GM19239 (cell line): ENCODE results near the gene SYNE1.
A peak's percentile ranks its signal among the peaks of the same experiment; 100 is the strongest.
"Not testable (repeated sequence)": the region's sequence is repeated elsewhere in the genome, so short reads cannot be mapped to it uniquely, and the experiment has no call there.

Source experiments
- DNase-seq: peaks from one replicate; pipeline ENCODE4 v3.0.0; 2011; ENCODE audit warnings: low spot score; ENCODE audit not compliant: insufficient read length
- FAIRE-seq: peaks from 2 replicates; lab custom pipeline; 2011; peaks lifted over from hg19 to GRCh38; lab: Jason Lieb, UNC

The SYNE1 gene

DNA sequence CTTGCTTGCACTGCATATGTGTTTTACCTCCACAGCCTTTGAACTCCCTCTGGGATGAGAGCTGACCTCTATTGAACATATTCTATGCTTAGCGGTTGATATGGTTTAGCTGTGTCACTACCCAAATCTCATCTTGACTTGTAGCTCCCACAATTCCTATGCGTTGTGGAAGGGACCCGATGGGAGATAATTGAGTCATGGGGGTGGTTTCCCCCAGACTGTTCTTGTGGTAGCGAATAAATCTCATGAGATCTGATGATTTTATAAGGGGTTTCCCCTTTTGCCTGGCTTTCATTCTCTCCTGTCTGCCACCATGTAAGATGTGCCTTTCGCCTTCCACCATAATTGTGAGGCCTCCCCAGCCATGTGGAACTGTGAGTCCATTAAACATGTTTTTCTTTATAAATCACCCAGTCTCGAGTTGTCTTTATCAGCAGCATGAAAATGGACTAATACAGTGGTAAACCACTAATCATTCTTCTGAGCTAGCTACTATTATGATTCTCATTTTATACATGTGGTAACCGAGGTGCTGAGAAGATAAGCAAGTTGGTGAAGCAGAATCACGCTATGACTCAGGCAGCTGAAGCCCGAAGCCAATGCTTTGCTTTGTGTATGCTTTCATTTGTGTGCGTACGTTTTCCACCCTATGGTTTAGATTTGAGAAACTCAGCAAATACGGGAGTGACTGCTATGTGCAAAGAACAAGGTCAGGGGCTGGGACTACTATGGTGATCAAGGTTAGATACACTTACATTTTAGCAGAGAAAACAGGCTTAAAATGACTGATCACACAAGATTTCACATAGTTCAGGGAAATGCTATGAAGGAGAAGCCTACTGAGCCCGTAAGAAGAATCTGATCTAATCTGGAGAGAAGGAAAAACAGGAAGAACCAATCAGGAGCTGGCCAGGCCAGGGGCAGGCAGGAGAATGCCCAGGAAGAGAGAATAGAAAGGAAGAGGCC is 466.2 kb downstream of the SYNE1 start:
- peak; percentile 17 for DNase-seq
- FAIRE-seq, result peak; percentile 95

DNA sequence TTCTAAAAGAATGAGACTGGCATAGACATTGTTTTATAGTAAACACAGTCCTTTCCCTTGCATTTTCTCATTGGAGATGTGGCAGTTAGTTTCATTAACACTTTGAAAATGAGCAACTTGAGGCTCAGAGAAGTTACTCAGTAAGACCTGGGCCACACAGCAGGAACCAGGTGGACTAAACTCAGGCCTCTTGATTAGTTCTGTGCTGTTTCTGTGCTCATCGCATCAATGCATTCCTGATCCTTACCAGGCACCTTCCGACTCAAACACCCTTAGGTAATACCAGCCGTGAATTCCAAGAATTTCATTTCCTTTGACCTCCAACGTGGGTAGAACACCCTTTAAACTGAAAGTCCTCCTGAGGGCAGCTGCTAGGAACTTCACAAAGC is 466.9 kb downstream of the SYNE1 start:
- DNase-seq (no peak), FAIRE-seq (no peak)

DNA sequence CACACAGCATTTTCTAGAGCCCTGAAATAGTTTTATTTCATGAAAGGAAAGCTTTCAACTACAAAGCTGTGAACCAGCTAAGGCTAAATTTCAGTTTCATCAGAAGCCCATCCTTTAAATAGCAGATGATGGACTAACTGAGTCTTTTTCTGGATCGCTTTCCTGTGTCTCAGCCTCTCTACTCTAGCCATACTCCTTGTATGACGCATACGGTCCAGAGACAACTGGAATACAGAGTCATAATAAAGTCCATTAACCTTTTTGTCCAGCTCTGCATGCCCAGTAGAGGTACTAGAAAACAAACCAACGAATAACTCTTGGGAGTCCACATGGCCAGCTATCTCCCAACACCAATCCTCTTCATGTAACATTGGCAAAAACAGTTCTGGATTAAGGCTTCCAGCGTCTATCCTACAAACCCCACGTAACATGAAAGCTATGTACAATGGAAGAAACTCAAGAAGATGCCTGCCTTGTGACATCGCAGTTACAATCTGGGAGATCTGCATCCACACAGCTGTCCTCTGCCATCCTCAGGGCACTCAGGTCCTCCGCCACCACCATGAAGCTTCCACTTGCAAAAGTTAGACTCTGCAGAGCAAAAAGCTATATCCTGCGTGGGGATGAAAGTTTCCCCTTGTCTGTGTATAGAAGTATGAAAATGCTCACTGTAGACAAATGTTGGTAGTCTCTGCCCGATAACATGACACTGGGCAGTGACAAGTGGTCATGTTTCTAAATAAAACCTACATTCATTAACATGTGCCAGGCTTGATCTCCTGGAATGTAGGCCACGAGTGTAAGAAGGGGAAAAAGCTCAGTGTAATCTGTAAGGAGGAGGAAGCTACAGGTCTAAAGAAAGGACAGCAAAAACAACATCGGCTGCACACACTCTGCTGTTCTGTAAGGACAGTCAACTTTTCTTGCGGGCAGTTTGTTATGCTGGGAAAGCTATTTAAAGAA is 469.2 kb downstream of the SYNE1 start:
- DNase-seq (no peak), FAIRE-seq (peak; percentile 40)

DNA sequence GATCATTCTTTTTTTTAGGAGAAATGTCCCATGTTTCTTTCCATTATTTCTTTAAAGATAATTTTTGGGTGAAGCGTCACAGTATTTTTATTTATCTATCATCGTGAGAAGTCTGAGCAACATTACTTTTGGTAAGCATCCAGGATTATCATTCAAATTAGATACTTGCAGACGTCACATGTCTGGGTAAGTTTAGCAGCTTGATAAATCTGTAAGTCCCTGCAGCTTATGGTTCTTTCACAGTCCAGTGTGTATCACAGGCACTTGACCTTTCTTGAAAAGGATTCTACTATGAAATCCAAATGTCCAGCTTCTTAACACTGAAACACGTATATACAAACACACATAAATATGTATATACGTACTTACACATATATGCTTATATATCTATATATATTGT is 470.3 kb downstream of the SYNE1 start:
- no peak for DNase-seq
- no peak for FAIRE-seq

DNA sequence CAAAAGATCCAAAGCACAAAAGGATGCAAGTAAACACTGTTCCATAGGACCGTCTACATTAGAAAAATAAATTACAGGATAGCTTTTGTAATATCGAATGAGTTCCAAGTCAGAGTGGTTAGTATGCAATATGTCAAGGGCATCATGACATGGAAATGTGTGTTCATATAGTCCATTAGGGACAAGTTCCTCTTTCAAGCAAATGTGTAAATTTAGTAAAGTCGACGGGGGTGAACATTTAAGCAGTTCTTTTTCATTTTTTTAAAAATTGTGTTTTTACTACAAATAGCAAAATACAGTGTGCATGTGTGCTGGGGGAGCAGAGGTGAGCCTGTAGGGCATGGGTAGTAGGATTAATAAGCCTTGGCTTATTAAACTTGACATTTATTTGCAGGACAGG is 470.7 kb downstream of the SYNE1 start:
- DNase-seq (no peak), FAIRE-seq (no peak)

DNA sequence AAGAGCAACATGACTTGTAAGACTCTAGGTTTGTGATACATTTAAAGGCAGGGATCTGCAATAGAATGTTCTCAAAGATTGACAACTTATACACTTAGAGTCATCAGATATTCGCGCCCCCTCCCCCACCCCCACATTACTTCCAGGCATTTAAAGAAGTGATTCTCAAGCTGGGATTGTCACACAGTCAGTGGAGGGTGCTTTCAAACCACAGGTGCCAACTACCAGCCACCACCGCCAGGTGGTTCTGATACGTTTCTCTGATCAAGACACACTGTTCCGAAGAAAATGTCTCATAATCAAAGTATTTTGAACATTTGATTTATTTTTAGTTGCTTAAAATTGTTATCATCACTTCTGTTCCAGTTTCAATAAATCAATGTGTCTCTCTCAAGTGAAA is 472.2 kb downstream of the SYNE1 start:
- no peak for DNase-seq
- no peak for FAIRE-seq

DNA sequence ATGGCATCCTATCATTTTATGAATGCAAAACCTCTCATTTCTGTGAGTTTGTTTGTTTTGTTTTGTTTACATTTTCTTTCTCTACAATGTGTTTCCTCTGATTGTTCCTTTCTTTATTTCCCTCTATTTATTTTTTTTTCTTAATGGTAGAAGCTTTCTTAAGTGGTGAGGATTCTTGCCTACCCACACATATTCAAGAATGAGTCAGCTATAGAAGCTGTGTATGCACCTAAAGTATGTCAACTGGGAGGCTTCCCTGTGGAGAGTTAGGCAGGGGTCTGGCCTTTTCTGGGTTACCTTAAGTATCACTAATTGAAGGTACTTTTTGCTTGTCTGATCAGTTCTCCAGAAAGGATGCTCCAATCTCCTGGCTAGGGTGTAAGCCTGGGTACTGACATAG is 475.7 kb downstream of the SYNE1 start:
- FAIRE-seq (no peak), DNase-seq (no peak)

DNA sequence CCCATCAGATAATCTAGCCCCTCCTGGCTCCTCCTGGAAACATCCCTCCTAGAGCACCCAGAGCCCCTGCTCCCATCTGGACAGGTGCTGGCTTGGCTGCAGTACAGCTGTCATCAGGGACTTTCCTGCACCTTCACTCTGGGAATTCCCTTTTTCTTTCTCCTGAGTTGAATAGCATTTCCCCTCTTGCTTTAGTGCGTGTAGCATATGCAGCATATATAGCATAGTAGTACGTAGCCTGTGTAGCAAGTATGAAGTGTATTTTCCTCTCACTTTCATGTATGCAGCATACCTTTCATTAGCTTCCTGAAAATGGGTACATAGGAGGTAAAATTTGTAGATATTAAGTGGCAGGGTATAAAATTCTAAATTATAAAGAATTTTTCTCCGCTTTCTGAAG is 476.8 kb downstream of the SYNE1 start:
- FAIRE-seq, result no peak

DNA sequence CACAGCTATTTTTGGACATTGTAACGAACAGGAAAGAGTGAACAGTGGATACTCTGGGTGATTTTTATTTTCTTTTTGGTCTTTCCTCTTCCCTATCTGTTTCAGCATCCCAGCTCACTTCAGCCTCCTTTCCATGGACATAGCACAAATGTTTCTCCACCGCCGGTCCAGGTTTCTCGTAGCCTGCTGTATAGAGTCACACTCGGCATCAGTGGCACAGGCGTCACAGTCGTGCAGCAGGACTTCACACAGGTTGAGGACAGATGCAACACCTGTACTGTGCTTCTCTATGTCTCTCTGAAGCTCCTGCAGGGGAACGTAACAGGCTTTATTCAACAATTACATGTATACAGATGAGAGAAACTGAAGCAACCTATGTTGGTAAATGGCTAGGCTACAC is 481.4 kb downstream of the SYNE1 start:
- DNase-seq (no peak), FAIRE-seq (no peak)

More for the DNA sequence above, 476.8 kb downstream of the SYNE1 start:
- peak; percentile 4 for DNase-seq

DNA sequence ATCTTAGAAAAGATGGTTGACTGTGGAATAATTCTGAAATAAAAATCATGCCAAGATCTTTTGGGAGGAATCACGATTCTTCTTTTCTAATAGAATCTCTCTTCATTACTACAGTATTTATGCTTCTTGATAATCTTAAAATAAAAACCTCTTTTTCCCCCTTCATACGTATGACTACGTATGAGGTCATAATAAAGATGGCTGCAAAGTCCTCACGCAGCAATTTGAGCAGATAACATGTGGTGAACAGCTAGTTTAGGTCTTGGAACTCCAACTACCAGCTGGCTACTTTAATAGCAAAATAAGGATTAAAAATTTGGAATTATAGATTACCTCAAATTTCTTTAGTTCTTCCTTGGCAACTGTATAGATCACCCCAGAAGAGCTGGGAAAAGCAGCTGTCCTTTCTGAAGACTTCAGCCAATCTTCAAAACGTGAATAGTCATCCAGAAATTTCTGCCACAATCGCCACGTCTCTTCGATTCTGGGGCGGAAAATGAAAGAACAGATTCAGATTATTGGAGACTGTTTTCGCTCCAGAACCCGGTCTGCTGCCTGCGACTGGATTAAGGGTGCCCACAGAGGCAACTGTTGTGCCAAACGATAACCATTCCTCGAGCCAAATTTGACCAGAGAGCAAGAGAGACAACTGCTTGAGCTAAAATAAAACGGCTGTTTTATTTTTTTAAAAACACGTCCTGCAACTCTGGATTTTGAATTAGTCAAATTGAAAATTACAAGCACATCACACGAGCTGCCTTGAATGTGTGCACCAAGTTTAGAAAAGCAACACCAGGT is 482.4 kb downstream of the SYNE1 start:
- no peak for DNase-seq
- FAIRE-seq, result no peak

DNA sequence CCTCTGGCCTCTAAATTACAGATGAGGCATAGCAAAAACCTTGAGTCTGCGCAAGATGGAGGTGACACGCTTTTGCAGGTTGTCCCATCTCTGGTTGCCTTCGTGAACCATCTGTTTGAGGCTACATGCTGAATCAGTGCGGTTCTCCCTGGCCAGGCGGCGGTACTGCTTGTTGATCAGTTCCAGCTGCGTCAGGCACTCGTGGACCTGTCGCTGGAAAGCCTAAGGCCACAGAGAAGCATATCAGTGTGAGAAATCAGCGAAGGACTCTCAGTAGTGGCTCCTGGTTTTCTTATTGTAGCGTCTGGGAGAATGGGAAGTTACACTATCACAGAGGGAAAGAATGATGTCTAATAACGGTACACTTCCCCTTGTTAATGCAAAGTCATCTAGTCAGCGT is 485.2 kb downstream of the SYNE1 start:
- no peak for DNase-seq
- no peak for FAIRE-seq

DNA sequence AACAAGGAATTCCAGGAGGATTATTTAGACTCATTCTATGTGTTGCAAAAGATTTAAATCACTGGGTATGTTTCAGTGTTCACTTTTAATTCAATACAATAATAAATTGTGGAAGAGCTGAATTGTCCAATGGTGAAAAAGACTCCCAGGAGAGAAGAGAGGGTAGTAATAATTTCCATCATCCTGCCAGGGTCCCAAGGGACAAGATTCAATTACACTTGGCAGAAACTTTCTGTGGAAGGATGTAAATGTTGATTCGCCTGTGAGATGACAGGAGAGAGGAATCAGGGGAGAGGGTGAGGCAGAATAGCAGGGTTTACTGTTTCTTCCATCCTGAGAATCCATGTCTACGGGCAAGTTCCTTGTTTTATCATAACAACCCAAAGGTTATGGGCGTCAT is 487.0 kb downstream of the SYNE1 start:
- DNase-seq (no peak), FAIRE-seq (no peak)

DNA sequence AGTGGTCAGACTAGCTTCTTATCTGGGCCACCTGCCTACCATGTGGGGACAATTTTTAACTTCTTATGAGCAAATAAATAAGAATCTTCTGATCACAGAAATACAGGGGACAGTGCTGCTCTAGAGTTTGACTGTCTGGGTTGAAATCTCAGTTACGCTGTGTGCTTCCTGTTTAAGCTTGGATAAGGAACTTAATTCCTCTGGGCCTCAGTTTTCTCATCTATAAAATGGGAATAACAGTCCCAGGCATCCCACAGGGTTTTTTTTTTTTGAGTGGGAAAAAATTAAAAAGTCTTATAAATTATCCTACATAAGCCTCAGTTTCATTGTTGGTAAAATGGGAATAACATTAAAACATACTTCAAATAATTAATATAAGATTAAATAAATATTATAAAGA is 488.8 kb downstream of the SYNE1 start:
- FAIRE-seq (no peak), DNase-seq (no peak)

DNA sequence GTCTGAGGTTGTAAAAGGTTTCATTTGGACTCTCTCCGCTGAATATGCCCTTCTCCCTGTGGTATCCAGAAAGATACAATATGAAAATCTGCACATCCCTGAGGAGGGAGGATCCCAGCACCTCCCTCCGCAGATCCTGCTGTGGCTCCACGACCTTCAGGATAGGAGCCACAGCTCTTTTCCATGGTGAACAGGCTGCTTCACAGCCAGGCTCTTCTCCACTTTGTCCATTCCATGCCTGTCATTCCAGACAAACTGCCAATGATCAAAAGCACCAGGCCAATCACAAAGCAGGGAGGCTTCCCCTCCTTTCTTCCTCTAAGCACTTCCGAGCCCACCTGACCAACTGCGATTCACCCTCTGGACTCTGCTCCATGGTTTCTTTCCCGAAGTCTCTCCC is 489.9 kb downstream of the SYNE1 start:
- FAIRE-seq (no peak), DNase-seq (no peak)

DNA sequence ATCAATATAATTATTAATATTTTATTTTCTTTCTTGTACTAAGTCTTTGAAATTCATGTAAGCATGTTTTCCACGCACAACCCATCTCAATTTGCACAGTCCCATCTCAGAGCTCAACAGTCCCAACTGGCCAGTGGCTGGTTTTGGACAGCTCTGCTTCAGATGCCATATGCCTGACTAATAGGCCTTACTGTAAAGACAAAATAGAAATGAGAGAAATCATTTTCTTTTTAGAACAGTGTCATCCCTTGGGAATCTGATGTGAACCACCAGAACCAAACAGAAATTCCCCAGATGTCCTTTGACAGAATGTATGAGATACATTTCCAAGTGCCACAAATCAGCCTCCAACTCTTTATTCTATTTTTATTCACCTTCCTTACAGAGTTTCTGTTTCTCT is 490.8 kb downstream of the SYNE1 start:
- DNase-seq (no peak), FAIRE-seq (no peak)

DNA sequence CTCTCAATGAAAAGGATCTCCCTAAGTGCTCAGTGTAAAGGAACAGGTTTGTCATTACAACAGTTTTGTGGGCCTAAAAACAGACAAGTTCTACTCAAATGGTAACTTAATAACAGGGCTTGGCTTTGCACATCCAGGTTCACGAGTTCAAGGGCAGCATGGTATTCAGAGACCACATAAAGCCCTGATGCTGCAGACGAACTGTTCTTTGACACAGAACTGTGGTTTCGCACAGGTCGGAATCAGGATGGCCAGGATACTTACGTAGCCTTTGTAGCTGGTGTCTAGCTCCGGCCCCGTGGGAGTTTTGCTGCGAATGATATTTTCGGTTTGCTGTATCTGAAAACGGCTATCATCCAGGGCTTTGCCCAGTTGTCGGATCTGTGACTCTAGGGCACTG is 493.8 kb downstream of the SYNE1 start:
- FAIRE-seq, result no peak
- no peak for DNase-seq

DNA sequence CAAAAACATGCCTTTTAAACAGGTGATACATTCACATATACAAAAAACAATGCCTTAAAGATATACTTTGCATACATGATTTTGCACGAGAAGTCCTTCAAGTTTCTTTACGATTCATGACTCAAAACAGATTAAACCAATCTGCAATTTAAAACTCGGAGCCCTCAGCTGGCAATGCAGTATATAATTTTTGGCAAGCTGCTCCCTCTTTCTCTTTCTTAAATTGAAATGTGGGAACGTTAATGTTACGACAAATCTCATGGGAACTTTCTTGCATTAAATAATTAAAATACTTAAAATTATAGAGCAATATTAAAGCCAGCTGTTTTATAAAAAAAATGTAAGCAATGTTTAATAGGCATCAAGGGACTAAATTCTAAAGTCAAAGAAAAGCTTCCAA is 495.1 kb downstream of the SYNE1 start:
- FAIRE-seq (no peak), DNase-seq (no peak)

DNA sequence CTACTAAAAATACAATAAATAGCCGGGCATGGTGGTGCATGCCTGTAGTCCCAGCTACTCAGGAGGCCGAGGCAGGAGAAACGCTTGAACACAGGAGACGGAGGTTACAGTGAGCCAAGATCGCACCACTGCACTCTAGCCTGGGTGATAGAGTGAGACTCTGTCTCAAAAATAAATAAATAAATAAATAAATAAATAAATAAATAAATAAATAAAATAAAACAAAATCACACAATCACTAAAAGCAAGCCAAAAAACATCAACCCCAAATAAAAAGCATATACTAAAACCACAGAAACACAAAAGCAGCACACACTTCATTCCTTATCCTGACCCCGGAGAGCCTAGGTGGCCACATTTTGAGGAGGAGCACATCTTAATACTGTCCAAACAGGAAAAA is 498.8 kb downstream of the SYNE1 start:
- not testable (repeated sequence) for DNase-seq, FAIRE-seq

DNA sequence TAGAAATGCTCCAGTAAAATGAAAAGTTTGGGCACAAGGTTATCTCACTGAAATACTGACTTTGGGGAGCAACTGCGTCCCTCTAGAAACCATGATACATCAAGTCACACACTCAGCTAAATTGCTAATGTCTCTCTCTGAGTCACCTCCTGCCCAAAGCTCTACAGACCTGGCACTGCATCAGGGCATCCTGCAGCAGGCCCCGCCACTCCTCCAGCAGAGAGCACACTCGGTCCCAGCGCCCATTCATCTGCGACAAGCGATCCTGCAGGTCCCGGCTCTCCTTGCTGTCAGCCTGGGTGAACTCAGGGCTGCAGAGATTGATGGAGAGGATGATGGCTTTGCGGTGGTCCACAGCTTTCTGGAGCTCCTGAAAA is 500.7 kb downstream of the SYNE1 start:
- FAIRE-seq (no peak), DNase-seq (no peak)

DNA sequence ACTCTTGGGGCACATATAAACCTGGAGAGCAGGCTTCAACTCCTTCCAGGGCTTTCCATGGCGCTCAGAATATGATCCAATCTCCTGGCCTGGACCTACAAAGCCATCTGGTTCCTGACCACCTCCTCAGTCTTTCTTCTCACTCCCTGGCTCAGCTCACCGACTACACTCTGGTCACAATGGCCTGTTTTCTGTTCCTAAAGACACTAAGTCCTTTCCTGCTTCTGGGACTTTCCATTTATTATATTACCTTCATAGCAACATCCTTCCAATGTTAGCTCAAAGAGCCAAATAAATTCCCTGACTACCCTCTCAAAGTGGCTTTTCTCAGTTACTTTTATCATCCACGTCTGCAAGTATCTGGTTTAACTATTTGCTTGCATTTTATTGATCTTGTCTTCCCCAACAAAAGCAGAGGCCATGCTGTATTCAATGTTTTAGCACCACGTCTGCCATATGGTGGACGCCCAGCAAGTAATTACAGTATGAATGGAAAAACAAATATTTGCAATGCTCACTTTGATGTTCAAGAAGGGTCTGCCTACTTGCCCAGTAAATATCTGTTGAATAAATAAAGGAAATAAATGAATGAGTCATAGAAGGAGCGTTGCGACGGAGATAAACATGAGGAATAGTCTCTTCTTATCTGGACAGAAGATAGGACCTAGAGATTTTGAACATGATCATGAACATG is 501.3 kb downstream of the SYNE1 start:
- no peak for DNase-seq
- no peak for FAIRE-seq
